Astrocyte of the hippocampus (primary cell): ENCODE data around the gene CTNNA2.
A peak's percentile ranks its signal among the peaks of the same experiment; 100 is the strongest.

Experiments
- DNase-seq: peaks from one replicate; pipeline ENCODE4 v3.0.0; 2011; ENCODE audit warnings: low read depth, low spot score

CTNNA2 gene

DNA sequence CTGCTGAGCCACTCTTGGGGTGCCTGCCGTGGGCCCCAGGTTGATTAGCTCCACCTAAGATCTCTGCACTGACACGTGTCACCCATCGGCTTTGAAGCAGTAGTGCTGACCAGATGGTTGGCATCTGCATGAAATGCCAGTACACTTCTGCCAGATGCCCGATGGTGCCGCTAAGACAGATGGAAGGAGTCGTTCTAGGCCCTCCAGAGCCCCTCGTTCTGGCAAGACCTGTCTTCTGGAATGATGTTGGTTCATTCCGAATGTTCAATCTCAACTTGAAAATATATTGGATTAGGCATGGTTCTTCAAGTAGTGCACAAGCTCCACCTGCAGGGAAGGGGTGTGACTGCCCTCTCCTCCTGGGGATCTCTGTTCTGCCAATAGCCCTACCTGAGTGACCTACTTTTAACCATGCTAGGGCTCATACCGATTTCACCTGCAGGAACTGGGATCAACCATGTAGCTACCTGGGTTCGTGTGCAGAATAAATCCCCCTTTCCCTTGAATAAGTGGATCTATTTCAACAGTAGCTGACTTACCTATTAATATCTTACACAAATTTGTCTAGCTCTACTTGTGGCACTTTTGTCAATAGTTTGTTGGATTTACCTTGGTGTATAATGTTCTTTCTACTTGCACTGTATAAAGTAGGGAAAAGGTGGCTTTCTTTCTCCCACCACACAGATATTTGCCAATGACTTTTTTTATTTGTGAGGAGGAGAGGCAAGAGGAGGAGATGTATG, 342.6 kb downstream of the CTNNA2 start:
- DNase-seq = peak; percentile 47

DNA sequence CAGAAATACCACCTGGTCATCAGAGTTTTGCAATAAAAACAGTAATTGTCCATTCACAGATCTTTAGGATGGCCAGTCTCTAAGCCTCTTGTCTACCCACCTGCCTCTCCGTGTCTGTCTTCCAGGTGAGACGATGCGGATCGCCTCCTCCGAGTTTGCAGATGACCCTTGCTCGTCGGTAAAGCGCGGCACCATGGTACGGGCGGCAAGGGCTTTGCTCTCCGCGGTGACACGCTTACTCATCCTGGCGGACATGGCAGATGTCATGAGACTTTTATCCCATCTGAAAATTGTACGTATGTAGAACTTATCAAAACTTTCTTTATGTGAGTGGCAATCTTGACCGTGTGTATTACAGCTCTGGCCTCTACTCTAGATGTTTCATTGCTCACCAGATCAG, 345.0 kb downstream of the CTNNA2 start:
- DNase-seq = no peak

DNA sequence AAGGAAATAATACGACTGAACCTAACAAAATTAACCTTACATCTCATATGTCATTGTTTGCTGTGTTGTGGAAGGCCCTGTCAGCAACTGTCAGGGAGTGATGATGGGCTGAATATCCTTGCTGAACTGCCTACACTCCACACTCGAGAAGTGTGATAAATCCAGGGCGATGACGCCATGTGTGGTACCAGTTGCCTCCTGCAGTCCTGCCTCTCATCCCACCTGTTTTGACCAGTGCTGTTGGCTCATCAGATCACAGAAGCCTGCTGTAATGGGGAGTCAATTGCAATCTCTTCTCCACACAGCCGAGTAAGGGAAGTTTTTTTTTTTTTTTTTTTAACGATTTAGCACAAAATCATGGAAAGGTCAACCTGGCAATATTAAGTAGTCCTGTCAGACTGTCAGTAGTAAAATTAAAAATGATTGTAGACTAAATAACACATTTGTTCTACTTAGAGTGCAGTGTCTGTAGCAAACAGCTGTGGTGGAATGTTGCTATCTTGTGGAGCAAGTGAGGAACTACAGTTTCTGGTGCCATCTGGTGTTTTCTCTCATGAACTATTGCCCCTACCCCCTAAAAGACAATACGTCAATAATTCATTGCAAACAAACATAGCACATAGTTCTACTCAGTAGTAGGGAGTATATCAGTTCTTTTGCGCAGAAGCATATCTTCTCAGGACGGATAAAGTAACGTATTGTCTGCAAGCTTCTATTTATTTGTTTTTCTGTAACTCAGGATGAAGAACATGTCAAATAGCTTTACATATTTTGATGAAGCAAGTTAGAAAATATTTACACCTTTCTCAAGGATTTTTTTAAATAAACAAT, 347.6 kb downstream of the CTNNA2 start:
- DNase-seq = peak; percentile 58

- DNase-seq = no peak
Observed at GRCh38 chr2:79861059-79861374, 348.2 kb downstream of the CTNNA2 start.

- no peak for DNase-seq
Observed at GRCh38 chr2:79862756-79863155, 349.9 kb downstream of the CTNNA2 start.

- no peak for DNase-seq
Observed at GRCh38 chr2:79872656-79873055, 359.8 kb downstream of the CTNNA2 start.

- DNase-seq = no peak
Observed at GRCh38 chr2:79874015-79874414, 361.2 kb downstream of the CTNNA2 start.

DNA sequence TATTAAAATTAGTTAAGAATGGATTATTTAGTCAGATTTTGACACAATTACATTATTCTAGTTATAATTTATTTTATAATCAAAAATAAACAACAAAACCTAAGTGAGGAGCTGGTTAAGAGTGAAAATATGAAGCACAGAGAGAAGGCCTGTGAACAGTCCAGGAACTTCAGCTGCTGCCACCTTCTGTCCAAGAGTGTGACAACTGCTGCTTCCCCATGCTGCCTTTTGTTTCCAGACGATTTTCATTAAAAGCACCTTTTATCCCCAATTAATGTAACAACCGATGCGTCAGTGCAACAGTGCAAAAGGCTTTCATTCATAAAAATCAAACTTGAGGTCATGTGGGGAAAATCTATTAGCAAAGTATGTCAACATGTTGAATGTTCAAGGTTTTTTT, 363.6 kb downstream of the CTNNA2 start:
- peak; percentile 38 for DNase-seq

GRCh38 chr2:79882548-79882947, 369.7 kb downstream of the CTNNA2 start:
- DNase-seq = no peak

DNA sequence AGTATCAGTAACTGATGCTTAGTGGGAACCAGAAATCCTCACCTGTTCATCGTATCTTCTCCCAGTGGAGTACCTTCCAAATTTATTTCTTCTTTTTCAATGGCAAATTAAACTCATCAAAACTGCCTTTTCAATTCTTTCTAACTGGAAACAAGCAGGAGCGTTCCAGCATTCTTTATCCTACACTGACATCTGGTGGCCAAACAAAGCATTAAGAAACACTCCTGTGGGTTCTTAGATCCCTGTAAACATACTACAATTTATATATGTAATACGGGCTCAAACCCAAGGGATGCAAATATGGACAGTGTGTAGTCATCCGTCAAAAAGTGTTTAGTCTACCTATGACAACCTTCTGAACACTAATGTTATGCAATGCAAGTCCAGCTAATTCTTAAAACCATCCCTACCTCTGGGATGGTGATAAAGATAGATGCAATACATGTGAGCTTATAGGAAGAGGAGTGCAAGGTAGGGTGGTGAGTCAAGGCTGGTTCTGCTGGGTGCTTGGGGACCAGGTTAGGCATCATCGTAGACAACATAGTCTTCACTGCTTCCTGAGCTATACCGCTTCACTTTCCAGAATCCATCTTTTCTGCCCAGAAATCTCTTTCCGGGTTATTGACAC, 375.0 kb downstream of the CTNNA2 start:
- peak; percentile 75 for DNase-seq

DNA sequence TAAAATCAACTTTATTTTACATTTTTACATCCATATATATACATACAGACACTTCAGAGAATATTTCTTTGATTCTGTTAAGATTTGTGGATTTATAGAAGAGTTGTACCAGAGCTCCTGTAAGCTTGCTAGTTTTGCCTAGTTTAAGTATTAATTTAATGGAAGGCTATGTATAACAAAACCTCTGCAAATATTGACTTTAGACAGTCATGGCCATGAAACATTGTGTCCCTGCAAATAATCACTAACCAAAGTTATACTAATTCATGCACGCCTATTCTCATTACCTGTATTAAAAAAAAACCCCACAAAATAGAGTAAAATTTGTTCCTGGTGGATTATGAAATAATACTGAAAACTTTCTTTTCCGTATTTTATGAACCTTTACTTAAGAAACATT, 379.3 kb downstream of the CTNNA2 start:
- no peak for DNase-seq

GRCh38 chr2:79899196-79899595, 386.3 kb downstream of the CTNNA2 start:
- DNase-seq = no peak

DNA sequence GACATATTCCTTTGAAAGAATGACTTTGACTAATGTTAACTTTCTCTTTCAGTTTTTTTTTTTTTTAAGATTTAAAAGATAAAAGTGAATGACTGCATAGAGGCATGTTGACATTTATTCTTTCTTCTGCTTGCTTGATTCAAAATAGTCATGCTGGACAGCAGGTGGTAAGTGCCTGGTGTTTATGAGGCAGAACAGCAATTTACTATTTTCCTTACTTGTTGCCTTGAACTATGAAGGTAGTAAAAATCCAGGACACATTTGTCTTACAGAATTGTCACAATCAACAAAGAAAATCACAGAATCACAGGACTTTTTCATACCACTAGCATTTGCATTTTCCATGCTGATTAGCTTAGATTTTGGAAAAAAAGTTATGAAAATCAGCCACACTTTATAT, 388.3 kb downstream of the CTNNA2 start:
- DNase-seq = no peak

DNA sequence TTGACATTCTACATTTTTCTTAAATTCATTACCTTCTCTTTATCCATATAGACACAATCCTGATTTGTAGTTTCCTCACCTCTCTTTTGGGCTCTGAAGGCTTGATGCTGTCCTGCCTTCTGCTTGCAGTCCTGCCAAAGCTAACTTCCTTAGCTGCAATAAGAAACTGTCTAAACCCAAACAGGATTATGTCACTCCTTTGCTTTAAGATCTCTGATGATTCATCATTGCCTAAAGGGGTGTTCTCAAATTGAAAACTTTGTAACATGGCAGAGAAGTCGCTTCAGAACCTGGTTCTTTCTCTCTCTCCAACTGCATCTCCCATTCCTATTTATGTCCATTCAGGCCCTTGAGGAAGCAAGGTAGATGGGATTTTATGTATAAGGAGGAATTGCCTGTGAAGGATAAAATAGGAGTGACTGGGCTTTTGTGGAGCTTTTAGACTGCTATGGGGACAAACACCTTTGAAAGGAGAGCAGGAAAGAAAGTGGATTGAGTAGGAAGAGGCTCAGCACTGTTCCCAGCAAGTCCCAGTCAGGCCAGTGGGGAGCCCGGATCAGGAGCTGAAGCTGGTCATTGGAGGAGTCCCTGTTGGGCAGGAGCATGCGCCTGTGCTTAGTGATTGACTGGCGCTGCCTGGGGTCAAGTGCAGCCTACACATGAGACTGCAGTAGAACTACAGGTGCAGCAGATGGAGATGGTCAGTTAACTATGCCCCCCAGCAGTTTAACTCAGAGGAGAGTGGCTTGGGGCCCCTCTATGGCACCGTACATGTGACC, 390.6 kb downstream of the CTNNA2 start:
- DNase-seq = peak; percentile 9

GRCh38 chr2:79906139-79906890, 393.5 kb downstream of the CTNNA2 start:
- no peak for DNase-seq

DNA sequence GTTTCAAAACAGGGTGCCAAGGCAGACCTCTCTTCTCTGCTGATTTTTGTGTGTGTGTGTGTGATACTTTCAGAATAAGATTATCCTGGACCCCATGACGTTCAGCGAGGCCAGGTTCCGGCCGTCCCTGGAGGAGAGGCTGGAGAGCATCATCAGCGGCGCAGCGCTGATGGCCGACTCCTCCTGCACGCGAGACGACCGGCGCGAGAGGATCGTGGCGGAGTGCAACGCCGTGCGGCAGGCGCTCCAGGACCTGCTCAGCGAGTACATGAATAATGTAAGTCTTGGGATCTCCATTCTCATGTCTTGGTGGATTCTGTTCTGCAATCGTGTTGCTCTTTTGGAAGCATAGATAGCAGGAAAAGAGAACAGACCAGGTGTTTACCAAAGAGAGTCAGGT, 396.7 kb downstream of the CTNNA2 start:
- no peak for DNase-seq

- DNase-seq = no peak
Observed at GRCh38 chr2:79910643-79911042, 397.8 kb downstream of the CTNNA2 start.

GRCh38 chr2:79915455-79915854, 402.6 kb downstream of the CTNNA2 start:
- DNase-seq = no peak

- no peak for DNase-seq
Observed at GRCh38 chr2:79916285-79916684, 403.4 kb downstream of the CTNNA2 start.

- DNase-seq = no peak
Observed at GRCh38 chr2:79920512-79921076, 407.7 kb downstream of the CTNNA2 start.

- no peak for DNase-seq
Observed at GRCh38 chr2:79929624-79930023, 416.8 kb downstream of the CTNNA2 start.
